BLaER1 (cell line): ENCODE results near the gene SLC34A3.

Experiments used
- H3K27ac ChIP-seq: shearing (Covaris generic); formaldehyde crosslinking; 2 replicates; pipeline ENCODE4 v1.8.1; 2022
- H3K27me3 ChIP-seq: shearing (Covaris generic); formaldehyde crosslinking; 2 replicates; pipeline ENCODE4 v1.8.1; 2022
- H3K36me3 ChIP-seq: shearing (Covaris generic); formaldehyde crosslinking; 2 replicates; pipeline ENCODE4 v1.8.1; 2022
- H3K4me1 ChIP-seq: shearing (Covaris generic); formaldehyde crosslinking; 2 replicates; pipeline ENCODE4 v1.8.1; 2022
- H3K4me2 ChIP-seq: shearing (Covaris generic); formaldehyde crosslinking; 2 replicates; pipeline ENCODE4 v1.8.1; 2022
- H3K4me3 ChIP-seq: shearing (Covaris generic); formaldehyde crosslinking; 2 replicates; pipeline ENCODE4 v1.8.1; 2022
- H3K9ac ChIP-seq: shearing (Covaris generic); formaldehyde crosslinking; 2 replicates; pipeline ENCODE4 v1.8.1; 2022
- H3K9me3 ChIP-seq: shearing (Covaris generic); formaldehyde crosslinking; 2 replicates; pipeline ENCODE4 v1.8.1; 2022
- H4K20me1 ChIP-seq: shearing (Covaris generic); formaldehyde crosslinking; 2 replicates; pipeline ENCODE4 v1.8.1; 2022
- Cebpa-rat ChIP-seq: shearing (Covaris generic); IDR thresholded peaks from 2 replicates; pipeline ENCODE4 v1.8.1; 2022

The SLC34A3 gene

DNA sequence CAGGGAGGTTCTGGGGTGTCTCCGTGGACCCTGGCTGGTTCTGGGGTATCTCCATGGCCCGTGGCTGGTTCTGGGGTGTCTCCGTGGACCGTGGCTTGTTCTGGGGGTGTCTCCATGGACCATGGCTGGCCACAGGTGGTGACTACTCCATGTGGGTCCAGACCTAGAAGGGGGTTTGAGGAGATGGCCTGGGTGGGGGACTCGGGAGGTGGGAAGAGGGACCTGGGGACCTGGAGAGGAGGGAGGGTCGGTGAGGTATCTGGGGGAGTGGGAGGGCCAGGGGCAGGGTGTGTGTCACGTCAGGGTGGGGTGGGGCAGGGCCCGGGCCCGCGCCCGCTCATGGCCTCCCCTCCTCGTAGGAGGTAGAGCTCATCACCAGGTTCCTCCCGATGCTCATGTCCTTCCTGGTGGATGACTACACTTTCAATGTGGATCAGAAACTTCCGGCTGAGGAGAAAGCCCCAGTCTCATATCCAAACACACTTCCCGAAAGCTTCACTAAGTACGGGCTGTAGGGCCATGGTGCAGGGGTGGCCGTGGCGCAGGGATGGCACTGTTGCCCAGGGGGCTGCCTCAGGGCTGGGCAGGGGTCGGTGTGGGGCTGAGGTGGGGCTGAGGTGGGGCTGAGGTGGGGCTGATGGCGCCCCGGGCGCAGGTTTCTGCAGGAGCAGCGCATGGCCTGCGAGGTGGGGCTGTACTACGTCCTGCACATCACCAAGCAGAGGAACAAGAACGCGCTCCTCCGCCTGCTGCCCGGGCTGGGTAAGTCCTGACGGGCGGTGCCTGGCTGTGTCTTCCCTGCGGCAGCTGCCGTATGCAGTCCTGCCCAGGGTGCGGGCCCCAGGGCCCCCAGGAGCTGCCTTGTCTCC is 36.1 kb downstream of the SLC34A3 start:
- Histone ChIP-seq H3K27ac (no peak overlapping the region), H3K36me3 (peaks cover 78% of the 10 kb centered on the region), H3K27me3 (no peaks in the 10 kb centered on the region), H3K4me3 (no peak overlapping the region), H3K9me3 (no peaks in the 10 kb centered on the region), H3K4me2 (peak overlapping the region; percentile 92; the same call in 1 of the 2 replicates), H3K4me1 (peaks cover 49% of the 10 kb centered on the region), H3K9ac (no peak overlapping the region), H4K20me1 (peaks cover 14% of the 10 kb centered on the region; the same call in 1 of the 2 replicates)
- no peak for TF ChIP-seq Cebpa-rat

DNA sequence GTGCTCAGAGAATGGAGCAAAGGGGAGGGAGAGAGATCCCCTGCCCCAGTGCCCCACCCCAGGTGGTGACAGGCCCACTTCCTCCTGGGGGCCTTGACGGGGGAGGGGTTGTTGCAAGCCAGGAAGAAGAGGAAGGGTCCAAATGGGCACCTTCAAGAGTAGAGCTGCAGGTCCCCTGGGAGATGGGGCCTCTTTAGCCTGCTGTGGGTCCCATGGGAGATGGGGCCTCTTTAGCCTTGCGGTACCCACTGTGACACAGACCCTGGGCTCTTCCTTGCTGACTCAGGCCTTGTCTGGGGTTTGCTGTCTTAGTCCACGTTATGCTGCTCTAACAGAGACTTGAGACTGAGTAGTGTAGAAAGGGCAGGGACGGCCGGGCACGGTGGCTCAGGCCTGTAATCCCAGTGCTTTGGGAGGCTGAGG is 37.2 kb downstream of the SLC34A3 start:
- Histone ChIP-seq H3K36me3 (peaks cover 78% of the 10 kb centered on the region), H3K9me3 (no peaks in the 10 kb centered on the region), H3K4me3 (no peak overlapping the region), H3K27me3 (no peaks in the 10 kb centered on the region), H3K9ac (0 out of 2 replicates have a peak overlapping the region, but pooled peaks have one; percentile 1), H4K20me1 (peaks cover 18% of the 10 kb centered on the region; the same call in 1 of the 2 replicates), H3K27ac (peak overlapping the region; percentile 47), H3K4me1 (peaks cover 60% of the 10 kb centered on the region), H3K4me2 (peak overlapping the region; percentile 92)
- no peak for TF ChIP-seq Cebpa-rat

DNA sequence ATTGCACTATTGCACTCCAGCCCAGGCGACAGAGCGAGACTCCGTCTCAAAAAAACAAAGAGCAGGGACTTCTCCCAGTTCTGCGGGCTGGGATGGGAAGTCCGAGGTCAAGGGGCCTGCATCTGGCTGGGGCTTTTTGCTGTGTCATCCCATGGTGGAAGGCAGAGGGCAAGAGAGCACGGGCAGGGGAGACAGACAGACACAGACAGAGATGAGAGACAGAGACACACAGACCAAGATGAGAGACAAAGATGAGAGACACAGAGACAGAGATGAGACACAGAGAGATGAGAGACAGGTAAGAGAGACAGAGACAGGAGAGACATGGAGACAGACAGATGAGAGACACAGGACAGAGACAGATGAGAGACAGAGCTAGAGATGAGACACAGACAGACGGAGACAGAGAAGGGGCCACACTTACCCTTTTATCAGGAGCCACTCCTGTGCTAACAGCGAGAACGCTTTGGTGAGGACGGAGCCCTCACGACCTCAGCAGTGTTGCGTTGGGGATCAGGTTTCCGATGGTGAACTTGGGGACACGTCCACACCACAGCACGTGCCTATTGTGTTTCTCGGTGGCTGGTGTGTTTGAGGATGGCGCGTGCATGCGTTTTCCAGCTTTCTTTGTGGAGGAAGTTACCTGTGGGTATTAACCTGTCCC is 38.0 kb downstream of the SLC34A3 start:
- Histone ChIP-seq H3K4me3 (peak overlapping the region; percentile 4; the same call in 1 of the 2 replicates), H4K20me1 (peaks cover 17% of the 10 kb centered on the region; the same call in 1 of the 2 replicates), H3K9ac (peak overlapping the region; percentile 54; the same call in 1 of the 2 replicates), H3K27ac (peak overlapping the region; percentile 47), H3K36me3 (peaks cover 79% of the 10 kb centered on the region), H3K4me1 (peaks cover 67% of the 10 kb centered on the region), H3K4me2 (peak overlapping the region; percentile 92), H3K9me3 (no peaks in the 10 kb centered on the region), H3K27me3 (no peaks in the 10 kb centered on the region)
- TF ChIP-seq Cebpa-rat, result no peak

DNA sequence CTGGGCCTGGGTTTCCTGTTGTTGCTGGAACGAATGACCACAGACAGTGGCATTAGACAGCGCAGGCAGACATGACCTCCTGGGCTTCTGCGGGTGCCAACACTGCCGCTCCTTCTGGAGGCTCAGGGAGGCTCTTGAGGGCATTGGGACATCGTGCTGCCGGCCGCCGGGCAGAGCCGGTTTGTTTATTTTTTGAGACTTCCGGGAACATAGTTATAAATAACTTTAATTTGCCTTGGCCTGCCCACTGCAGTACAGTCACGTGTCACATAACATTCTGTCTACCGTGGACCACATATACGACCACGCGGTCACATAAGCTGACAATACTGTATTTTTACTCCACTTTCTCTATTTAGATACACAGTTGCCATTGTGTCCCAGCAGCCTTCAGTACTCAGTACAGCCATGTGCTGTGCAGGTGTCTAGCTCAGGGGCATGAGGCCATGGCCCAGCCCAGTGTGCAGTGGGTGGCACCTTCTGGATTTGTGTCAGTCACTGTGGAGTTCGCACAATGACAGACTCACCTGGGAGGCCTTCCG is 38.6 kb downstream of the SLC34A3 start:
- Histone ChIP-seq H3K4me2 (peak overlapping the region; percentile 92), H3K36me3 (peaks cover 73% of the 10 kb centered on the region), H3K27me3 (no peaks in the 10 kb centered on the region), H3K4me3 (peak overlapping the region; percentile 4; the same call in 1 of the 2 replicates), H3K9me3 (no peaks in the 10 kb centered on the region), H4K20me1 (peaks cover 17% of the 10 kb centered on the region; the same call in 1 of the 2 replicates), H3K4me1 (peaks cover 73% of the 10 kb centered on the region), H3K27ac (peak overlapping the region; percentile 47; the same call in 1 of the 2 replicates), H3K9ac (peak overlapping the region; percentile 54; the same call in 1 of the 2 replicates)
- TF ChIP-seq Cebpa-rat, result no peak

DNA sequence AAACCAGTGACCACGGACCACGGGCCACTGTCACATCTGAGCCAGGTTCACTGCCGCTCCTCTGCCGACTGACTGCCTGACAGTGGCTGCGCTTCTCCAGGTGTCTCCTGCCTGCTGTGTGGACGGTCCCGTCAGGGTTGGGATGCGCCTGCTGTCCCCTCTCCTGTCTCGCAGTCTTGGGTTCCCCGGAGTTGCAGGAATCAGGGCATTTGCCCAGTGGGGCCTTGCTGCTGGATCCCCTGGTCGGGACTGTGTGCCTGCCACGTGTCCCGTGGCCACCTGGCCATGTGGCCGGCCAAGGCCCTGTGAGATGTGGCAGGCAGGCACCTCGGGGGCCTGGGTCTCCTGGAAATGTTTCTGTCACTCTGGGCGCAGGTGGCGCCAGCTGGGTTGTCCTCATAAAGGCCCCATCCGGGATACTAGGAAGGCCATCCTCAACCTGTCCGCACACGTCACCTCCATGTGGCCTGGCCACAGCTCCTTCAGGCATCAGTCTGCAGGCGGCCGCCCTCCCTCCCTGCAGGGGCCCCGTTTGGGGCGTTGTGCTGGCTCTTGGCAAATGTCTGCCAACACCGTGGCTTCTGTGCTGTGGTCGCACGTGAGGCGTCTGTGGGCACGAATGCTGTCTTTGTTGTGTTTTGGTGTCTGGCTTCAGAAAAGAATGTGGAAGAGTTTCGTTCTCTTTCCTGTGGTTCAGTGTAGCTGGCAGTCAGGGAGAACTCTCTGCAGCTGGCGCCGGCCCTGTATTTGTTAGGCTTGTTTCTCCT is 40.4 kb downstream of the SLC34A3 start:
- H4K20me1 ChIP-seq, result peaks cover 17% of the 10 kb centered on the region; the same call in 1 of the 2 replicates
- peaks cover 56% of the 10 kb centered on the region for H3K36me3 ChIP-seq
- H3K27ac ChIP-seq, result peak overlapping the region; percentile 77
- H3K4me2 ChIP-seq, result peak overlapping the region; percentile 92
- no peaks in the 10 kb centered on the region for H3K27me3 ChIP-seq
- H3K9ac ChIP-seq, result peak overlapping the region; percentile 59
- peaks cover 92% of the 10 kb centered on the region for H3K4me1 ChIP-seq
- TF ChIP-seq Cebpa-rat, result no peak
- H3K4me3 ChIP-seq, result no peak overlapping the region
- no peaks in the 10 kb centered on the region for H3K9me3 ChIP-seq

DNA sequence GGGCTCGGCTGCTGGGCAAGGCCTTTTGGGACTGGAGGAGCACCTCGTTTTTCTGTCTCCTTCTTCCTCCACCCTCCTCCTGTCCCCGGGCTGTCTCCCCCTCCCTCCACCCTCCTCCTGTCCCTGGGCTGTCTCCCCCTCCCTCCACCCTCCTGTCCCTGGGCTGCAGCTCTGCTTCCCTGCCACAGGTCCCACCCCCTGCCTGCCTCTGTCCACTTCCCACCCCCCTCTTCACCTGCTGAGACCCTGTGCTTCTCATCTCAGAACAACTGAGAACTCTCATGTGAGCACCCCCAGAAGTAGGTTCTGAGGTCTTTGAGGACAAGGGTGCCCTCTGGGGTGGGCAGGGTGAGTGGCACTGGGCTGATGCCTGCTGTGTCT is 41.0 kb downstream of the SLC34A3 start:
- Histone ChIP-seq H3K27ac (peak overlapping the region; percentile 77), H3K27me3 (no peaks in the 10 kb centered on the region), H3K36me3 (peaks cover 50% of the 10 kb centered on the region), H3K9ac (peak overlapping the region; percentile 59), H3K4me3 (peak overlapping the region; percentile 36; the same call in 1 of the 2 replicates), H4K20me1 (peaks cover 17% of the 10 kb centered on the region; the same call in 1 of the 2 replicates), H3K4me1 (peaks cover 97% of the 10 kb centered on the region), H3K4me2 (peak overlapping the region; percentile 92), H3K9me3 (no peaks in the 10 kb centered on the region)
- TF ChIP-seq Cebpa-rat, result no peak

DNA sequence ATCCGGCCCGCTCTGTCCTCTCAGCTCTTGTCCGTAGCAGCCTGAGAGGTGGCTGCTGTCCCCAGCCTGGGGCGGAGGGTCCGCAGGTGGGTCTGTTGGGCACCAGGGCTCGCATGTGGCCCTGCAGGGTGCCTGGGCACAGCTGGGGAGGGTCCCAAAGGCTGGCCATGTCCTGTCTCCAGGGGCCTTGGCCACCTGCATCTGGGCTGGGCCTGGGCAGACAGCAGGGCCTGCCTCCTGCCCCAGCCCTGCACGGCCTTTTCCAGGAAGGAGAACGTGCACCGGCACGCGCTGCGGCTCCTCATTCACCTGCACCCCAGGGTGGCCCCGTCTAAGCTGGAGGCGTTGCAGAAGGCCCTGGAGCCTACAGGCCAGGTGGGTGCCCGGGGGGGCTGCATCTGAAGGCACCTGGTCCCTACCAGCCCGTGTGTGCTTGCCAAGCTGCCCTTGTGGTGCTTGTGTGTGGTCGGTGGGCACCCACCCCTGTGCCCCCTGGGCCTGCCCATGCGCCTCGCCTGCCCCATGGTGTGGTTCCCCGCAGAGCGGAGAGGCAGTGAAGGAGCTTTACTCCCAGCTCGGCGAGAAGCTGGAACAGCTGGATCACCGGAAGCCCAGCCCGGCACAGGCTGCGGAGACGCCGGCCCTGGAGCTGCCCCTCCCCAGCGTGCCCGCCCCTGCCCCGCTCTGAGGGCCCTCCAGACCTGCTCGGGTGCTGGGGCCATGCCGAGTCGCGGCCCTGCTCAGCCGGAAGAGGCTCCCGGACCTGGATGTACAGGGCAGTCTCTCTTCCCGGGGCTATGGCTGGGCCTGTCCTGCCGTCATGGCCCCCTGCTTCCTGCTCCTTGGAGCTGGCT is 41.8 kb downstream of the SLC34A3 start:
- peak overlapping the region; percentile 92 for H3K4me2 ChIP-seq

DNA sequence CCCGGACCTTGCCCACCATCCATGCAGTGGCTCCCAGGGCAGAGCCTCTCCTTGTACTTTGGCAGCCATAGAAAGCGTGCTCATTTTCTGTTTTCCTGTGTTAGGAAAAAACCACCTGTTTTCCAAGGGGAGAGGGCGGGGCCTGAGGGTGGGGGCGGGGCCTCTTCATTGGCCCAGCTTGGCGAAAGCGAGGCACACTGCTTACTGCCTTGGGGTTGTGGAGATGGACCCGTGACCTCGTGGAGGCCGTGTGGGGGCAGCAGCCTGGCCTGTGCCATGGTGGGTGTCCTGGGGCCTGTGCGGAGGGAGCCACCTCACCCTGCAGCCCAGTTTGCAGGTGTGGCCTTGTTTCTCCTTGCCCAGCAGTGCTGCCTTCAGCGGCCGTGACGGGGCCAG is 42.4 kb downstream of the SLC34A3 start:
- Histone ChIP-seq H3K4me3 (no peak overlapping the region), H3K36me3 (peaks cover 36% of the 10 kb centered on the region), H3K9ac (peak overlapping the region; percentile 59), H3K9me3 (no peaks in the 10 kb centered on the region), H4K20me1 (peaks cover 17% of the 10 kb centered on the region; the same call in 1 of the 2 replicates), H3K27me3 (no peaks in the 10 kb centered on the region), H3K4me2 (peak overlapping the region; percentile 92), H3K4me1 (peaks cover 99% of the 10 kb centered on the region), H3K27ac (peak overlapping the region; percentile 94)
- TF ChIP-seq Cebpa-rat, result no peak

More for the DNA sequence above, 41.8 kb downstream of the SLC34A3 start:
- Histone ChIP-seq H3K4me1 (peaks cover 99% of the 10 kb centered on the region), H3K27ac (peak overlapping the region; percentile 77), H3K9ac (peak overlapping the region; percentile 59), H4K20me1 (peaks cover 17% of the 10 kb centered on the region; the same call in 1 of the 2 replicates), H3K27me3 (no peaks in the 10 kb centered on the region), H3K4me3 (peak overlapping the region; percentile 36; the same call in 1 of the 2 replicates), H3K36me3 (peaks cover 42% of the 10 kb centered on the region), H3K9me3 (no peaks in the 10 kb centered on the region)
- no peak for TF ChIP-seq Cebpa-rat
